Osteocyte (in vitro differentiated cells): ENCODE data around the gene CMSS1. TPM values are rescaled to one million over a fixed set of nuclear protein-coding genes. Genes with fewer than 3 reads are reported as not detected.

Source experiments
- DNase-seq: peaks from one replicate; pipeline ENCODE4 v3.0.0; 2021; ENCODE audit warnings: mixed read lengths; ENCODE audit not compliant: unreplicated experiment; ENCODE audit errors: extremely low spot score
- H3K27ac Mint-ChIP-seq: one replicate; pipeline ENCODE4 v1.8.0; 2021; ENCODE audit warnings: mild to moderate bottlenecking, mixed read lengths; ENCODE audit not compliant: unreplicated experiment
- H3K27me3 Mint-ChIP-seq: one replicate; pipeline ENCODE4 v1.8.0; 2021; ENCODE audit warnings: mixed read lengths; ENCODE audit not compliant: unreplicated experiment
- H3K36me3 Mint-ChIP-seq: one replicate; pipeline ENCODE4 v1.8.0; 2021; ENCODE audit warnings: mixed read lengths; ENCODE audit not compliant: unreplicated experiment
- H3K4me1 Mint-ChIP-seq: one replicate; pipeline ENCODE4 v1.8.0; 2021; ENCODE audit warnings: mixed read lengths; ENCODE audit not compliant: unreplicated experiment
- H3K4me3 Mint-ChIP-seq: one replicate; pipeline ENCODE4 v1.8.0; 2021; ENCODE audit warnings: mild to moderate bottlenecking, moderate library complexity, mixed read lengths; ENCODE audit not compliant: unreplicated experiment
- H3K9me3 Mint-ChIP-seq: one replicate; pipeline ENCODE4 v1.8.0; 2021; ENCODE audit warnings: mixed read lengths; ENCODE audit not compliant: unreplicated experiment
- CTCF ChIP-seq: fragments of 200-600 bp; sonication (generic); IDR thresholded peaks from 2 replicates; pipeline ENCODE4 v1.5.0; 2021; ENCODE audit warnings: antibody characterized with exemption, mild to moderate bottlenecking, moderate library complexity
- total RNA-seq: library from RNA; stranded (reverse); gene quantifications from 2 replicates; pipeline ENCODE4 v1.2.1, GENCODE V29; 2021

The CMSS1 gene
- total RNA-seq, 1 donor from 2014 or later: 38.5 TPM

- Mint-ChIP-seq H3K36me3 (no peaks in the 10 kb centered on the region), H3K27ac (no peak overlapping the region), H3K4me1 (peaks cover 17% of the 10 kb centered on the region), H3K4me3 (no peak overlapping the region), H3K27me3 (no peaks in the 10 kb centered on the region), H3K9me3 (no peaks in the 10 kb centered on the region)
- TF ChIP-seq CTCF: no peak
- no peak for DNase-seq
Observed at GRCh38 chr3:99954914-99955644, 137.4 kb downstream of the CMSS1 start.

- TF ChIP-seq CTCF: no peak
- no peaks in the 10 kb centered on the region for H3K36me3 Mint-ChIP-seq
- no peak for DNase-seq
- H3K27ac Mint-ChIP-seq: no peak overlapping the region
- H3K27me3 Mint-ChIP-seq: no peaks in the 10 kb centered on the region
- no peak overlapping the region for H3K4me3 Mint-ChIP-seq
- H3K9me3 Mint-ChIP-seq: no peaks in the 10 kb centered on the region
- H3K4me1 Mint-ChIP-seq: peaks cover 18% of the 10 kb centered on the region
Observed at GRCh38 chr3:99955773-99956562, 138.3 kb downstream of the CMSS1 start.

- no peak for DNase-seq
- no peak overlapping the region for H3K27ac Mint-ChIP-seq
- H3K36me3 Mint-ChIP-seq: no peaks in the 10 kb centered on the region
- H3K27me3 Mint-ChIP-seq: no peaks in the 10 kb centered on the region
- peaks cover 21% of the 10 kb centered on the region for H3K4me1 Mint-ChIP-seq
- H3K9me3 Mint-ChIP-seq: no peaks in the 10 kb centered on the region
- no peak overlapping the region for H3K4me3 Mint-ChIP-seq
- no peak for TF ChIP-seq CTCF
Observed at GRCh38 chr3:99957151-99957796, 139.6 kb downstream of the CMSS1 start.

- Mint-ChIP-seq H3K4me1 (peaks cover 15% of the 10 kb centered on the region), H3K27ac (no peak overlapping the region), H3K9me3 (no peaks in the 10 kb centered on the region), H3K4me3 (no peak overlapping the region), H3K27me3 (no peaks in the 10 kb centered on the region), H3K36me3 (no peaks in the 10 kb centered on the region)
- DNase-seq: no peak
- no peak for TF ChIP-seq CTCF
Observed at GRCh38 chr3:99958222-99958912, 140.7 kb downstream of the CMSS1 start.
